GM23338 (cell line): Measurements from ENCODE around the gene EIF4A3. TPM values are rescaled to one million over a fixed set of nuclear protein-coding genes. Genes with fewer than 3 reads are reported as not detected.

ENCODE experiments used
- ATAC-seq: fragments of 200-7000 bp; cut with Tn5 transposase; 3 replicates; pipeline ENCODE4 v1.9.1; 2020
- DNase-seq: peaks from one replicate; pipeline ENCODE4 v3.0.0-alpha.2; 2015; ENCODE audit warnings: low spot score
- H2AFZ ChIP-seq: fragments of 200-600 bp; sonication (generic); 2 replicates; pipeline ENCODE4 v1.8.0; 2016; ENCODE audit warnings: antibody characterized with exemption, mild to moderate bottlenecking, moderate library complexity
- H3F3A ChIP-seq: fragments of 200-600 bp; sonication (generic); replicated peaks from 2 replicates; pipeline ENCODE4 v1.8.0; 2017; ENCODE audit warnings: antibody characterized with exemption, mixed run types, low read depth
- H3K27ac ChIP-seq: fragments of 200-600 bp; sonication (generic); 2 replicates; pipeline ENCODE4 v1.6.1; 2016; ENCODE audit warnings: low read depth
- H3K27me3 ChIP-seq: fragments of 200-600 bp; sonication (generic); 2 replicates; pipeline ENCODE4 v1.8.0; 2016; ENCODE audit warnings: mild to moderate bottlenecking, mixed run types, moderate library complexity; ENCODE audit not compliant: insufficient read depth
- H3K36me3 ChIP-seq: fragments of 200-600 bp; sonication (generic); 2 replicates; pipeline ENCODE4 v1.8.0; 2016; ENCODE audit warnings: mild to moderate bottlenecking; ENCODE audit not compliant: insufficient read depth
- H3K4me1 ChIP-seq: fragments of 200-600 bp; sonication (generic); 2 replicates; pipeline ENCODE4 v1.8.0; 2016; ENCODE audit warnings: mild to moderate bottlenecking, moderate library complexity; ENCODE audit not compliant: insufficient read depth
- H3K4me2 ChIP-seq: fragments of 200-600 bp; sonication (generic); 2 replicates; pipeline ENCODE4 v1.7.1; 2017; ENCODE audit warnings: mixed run types
- H3K4me3 ChIP-seq: fragments of 200-600 bp; sonication (generic); 2 replicates; pipeline ENCODE4 v1.6.1; 2016; ENCODE audit warnings: mixed run types
- H3K79me2 ChIP-seq: fragments of 200-600 bp; sonication (generic); replicated peaks from 2 replicates; pipeline ENCODE4 v1.8.0; 2017; ENCODE audit warnings: mild to moderate bottlenecking; ENCODE audit not compliant: insufficient read depth
- H3K9me2 ChIP-seq: fragments of 200-600 bp; sonication (generic); 2 replicates; pipeline ENCODE4 v1.8.0; 2017; ENCODE audit not compliant: insufficient read depth
- H4K20me1 ChIP-seq: fragments of 200-600 bp; sonication (generic); replicated peaks from 2 replicates; pipeline ENCODE4 v1.8.0; 2017; ENCODE audit warnings: mild to moderate bottlenecking; ENCODE audit not compliant: insufficient read depth
- H3K27ac Mint-ChIP-seq: 2 replicates; pipeline ENCODE4 v1.8.0; 2020; ENCODE audit warnings: inconsistent platforms, mild to moderate bottlenecking, moderate library complexity, mixed read lengths
- H3K27me3 Mint-ChIP-seq: 3 replicates; pipeline ENCODE4 v1.8.0; 2022; ENCODE audit warnings: low read depth, mild to moderate bottlenecking, moderate library complexity, mixed read lengths, inconsistent platforms; ENCODE audit not compliant: insufficient read depth, poor library complexity
- H3K36me3 Mint-ChIP-seq: 3 replicates; pipeline ENCODE4 v1.8.0; 2021; ENCODE audit warnings: low read depth, mild to moderate bottlenecking, inconsistent platforms, moderate library complexity, mixed read lengths
- H3K4me1 Mint-ChIP-seq: 3 replicates; pipeline ENCODE4 v1.8.0; 2020; ENCODE audit warnings: mild to moderate bottlenecking, inconsistent platforms, mixed read lengths
- H3K4me3 Mint-ChIP-seq: 3 replicates; pipeline ENCODE4 v1.8.0; 2021; ENCODE audit warnings: moderate library complexity, mild to moderate bottlenecking, inconsistent platforms, mixed read lengths
- H3K9me3 Mint-ChIP-seq: 3 replicates; pipeline ENCODE4 v1.8.0; 2020; ENCODE audit warnings: moderate library complexity, mild to moderate bottlenecking, inconsistent platforms, mixed read lengths
- CREB1 ChIP-seq: fragments of 250-450 bp; sonication (Bioruptor Pico); IDR thresholded peaks from 2 replicates; pipeline ENCODE4 v1.5.0; 2020; ENCODE audit warnings: low read depth, mild to moderate bottlenecking, moderate library complexity
- EZH2 ChIP-seq: fragments of 200-600 bp; sonication (generic); IDR thresholded peaks from one replicate; pipeline ENCODE4 v1.8.0; 2017; ENCODE audit warnings: antibody characterized with exemption, mild to moderate bottlenecking, low read depth; ENCODE audit not compliant: unreplicated experiment
- EZH2phosphoT487 ChIP-seq: fragments of 200-600 bp; sonication (generic); IDR thresholded peaks from one replicate; pipeline ENCODE4 v1.8.1; 2018; ENCODE audit warnings: antibody characterized with exemption; ENCODE audit not compliant: unreplicated experiment
- JUNB ChIP-seq: IDR thresholded peaks from one replicate; pipeline ENCODE4 v1.6.1; 2016; ENCODE audit warnings: antibody characterized with exemption; ENCODE audit not compliant: unreplicated experiment
- NANOG ChIP-seq: IDR thresholded peaks from 2 replicates; pipeline ENCODE4 v1.6.1; 2016; ENCODE audit warnings: antibody characterized with exemption, borderline replicate concordance
- POLR2AphosphoS5 ChIP-seq: IDR thresholded peaks from 2 replicates; pipeline ENCODE4 v1.6.1; 2016; ENCODE audit warnings: antibody characterized with exemption, low read depth
- STAT1 ChIP-seq: IDR thresholded peaks from one replicate; pipeline ENCODE4 v1.6.1; 2016; ENCODE audit warnings: antibody characterized with exemption; ENCODE audit not compliant: unreplicated experiment
- ZNF114 ChIP-seq: fragments of 250-450 bp; sonication (Bioruptor Pico); IDR thresholded peaks from 2 replicates; pipeline ENCODE4 v1.5.0; 2020; ENCODE audit warnings: mild to moderate bottlenecking, moderate library complexity
- ZNF331 ChIP-seq: fragments of 250-450 bp; sonication (Bioruptor Pico); IDR thresholded peaks from 2 replicates; pipeline ENCODE4 v1.5.0; 2020; ENCODE audit warnings: low read depth, mild to moderate bottlenecking, moderate library complexity
- polyA plus RNA-seq: library from polyadenylated mRNA; unstranded; fragments of >200 nt; fragmentation: Nextera tagmentation; extraction: Ambion mirVana; gene quantifications from 2 replicates; pipeline ENCODE4 v1.2.1, GENCODE V29; 2016
- total RNA-seq: library from RNA; depleted of rRNA; stranded (reverse); fragments of >200 nt; shearing (Covaris generic); gene quantifications from 2 replicates; pipeline ENCODE4 v1.2.3, GENCODE V29; 2014
- TF ChIP-seq, protein P1 (sequence below): fragments of 250-450 bp; sonication (Bioruptor Pico); IDR thresholded peaks from 2 replicates; pipeline ENCODE4 v1.5.0; 2020; ENCODE audit warnings: mild to moderate bottlenecking, moderate library complexity
- TF ChIP-seq, protein P2 (sequence below): IDR thresholded peaks from 2 replicates; pipeline ENCODE4 v1.6.1; 2016; ENCODE audit warnings: antibody characterized with exemption
- TF ChIP-seq, protein P3 (sequence below), 2 experiments: fragments of 200-600 bp in 1 of 2; sonication (generic) in 1 of 2; conservative IDR thresholded peaks; 2 replicates each; pipeline versions ENCODE4 v1.5.1 to v1.6.1; 2016 to 2017; ENCODE audit warnings: antibody characterized with exemption in 2 of 2, low read depth in 2 of 2, mild to moderate bottlenecking in 2 of 2, moderate library complexity in 1 of 2
- TF ChIP-seq, protein P4 (sequence below): IDR thresholded peaks from one replicate; pipeline ENCODE4 v1.6.1; 2018; ENCODE audit warnings: antibody characterized with exemption; ENCODE audit not compliant: unreplicated experiment

Gene EIF4A3
- total and polyA plus RNA-seq, 2 experiments from 2014 or later = 146 to 156 TPM

DNA sequence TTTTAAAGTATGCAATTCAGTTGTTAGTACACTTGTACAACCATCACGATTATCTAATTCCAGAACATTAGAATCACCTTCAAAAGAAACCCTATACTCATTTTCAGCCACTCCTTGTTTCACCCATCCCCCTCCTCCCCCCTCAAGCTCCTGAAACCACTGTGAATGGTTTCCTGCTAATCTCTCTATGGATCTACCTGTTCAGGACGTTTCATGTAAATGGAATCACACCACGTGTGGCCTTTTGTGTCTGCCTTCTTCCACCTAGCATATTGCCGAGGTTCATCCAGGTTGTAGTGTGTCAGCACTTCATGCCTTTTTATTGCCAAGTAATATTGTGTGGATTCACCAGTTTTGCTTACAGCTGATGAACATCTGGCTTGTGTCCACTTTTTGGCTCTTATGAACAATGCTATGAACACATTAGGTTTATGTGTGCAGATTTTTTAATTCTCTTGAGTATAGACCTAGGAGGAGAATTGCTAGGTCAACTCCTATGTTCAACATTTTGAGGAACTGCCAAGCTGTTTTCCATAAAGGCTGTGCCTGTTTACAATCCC lies 17.8 kb downstream of the EIF4A3 start:
- Mint-ChIP-seq H3K9me3 (no peaks in the 10 kb centered on the region), H3K4me3 (no peak overlapping the region), H3K36me3 (peaks cover 17% of the 10 kb centered on the region), H3K27ac (no peak overlapping the region), H3K4me1 (peaks cover 21% of the 10 kb centered on the region), H3K27me3 (peaks cover 6% of the 10 kb centered on the region)
- H3K4me1 ChIP-seq = peaks cover 9% of the 10 kb centered on the region
- no peak overlapping the region for H3K4me2 ChIP-seq
- H3F3A ChIP-seq = 0 out of 2 replicates have a peak, but pooled peaks cover 8% of the 10 kb centered on the region
- no peak for DNase-seq
- H3K79me2 ChIP-seq = no peaks in the 10 kb centered on the region
- peaks cover 4% of the 10 kb centered on the region for H3K36me3 ChIP-seq
- peaks cover 2% of the 10 kb centered on the region; the same call in 1 of the 2 replicates for H4K20me1 ChIP-seq
- no peak overlapping the region for H2AFZ ChIP-seq
- no peak overlapping the region for H3K4me3 ChIP-seq
- ATAC-seq = no peak
- no peaks in the 10 kb centered on the region for H3K9me2 ChIP-seq
- TF ChIP-seq NANOG (no peak), ZNF331 (CRISPR knock-in tag) (no peak), STAT1 (no peak), JUNB (no peak), EZH2 (no peak), CREB1 (CRISPR knock-in tag) (no peak), EZH2phosphoT487 (no peak), POLR2AphosphoS5 (no peak), ZNF114 (no peak)
- TF ChIP-seq, protein P1, sequence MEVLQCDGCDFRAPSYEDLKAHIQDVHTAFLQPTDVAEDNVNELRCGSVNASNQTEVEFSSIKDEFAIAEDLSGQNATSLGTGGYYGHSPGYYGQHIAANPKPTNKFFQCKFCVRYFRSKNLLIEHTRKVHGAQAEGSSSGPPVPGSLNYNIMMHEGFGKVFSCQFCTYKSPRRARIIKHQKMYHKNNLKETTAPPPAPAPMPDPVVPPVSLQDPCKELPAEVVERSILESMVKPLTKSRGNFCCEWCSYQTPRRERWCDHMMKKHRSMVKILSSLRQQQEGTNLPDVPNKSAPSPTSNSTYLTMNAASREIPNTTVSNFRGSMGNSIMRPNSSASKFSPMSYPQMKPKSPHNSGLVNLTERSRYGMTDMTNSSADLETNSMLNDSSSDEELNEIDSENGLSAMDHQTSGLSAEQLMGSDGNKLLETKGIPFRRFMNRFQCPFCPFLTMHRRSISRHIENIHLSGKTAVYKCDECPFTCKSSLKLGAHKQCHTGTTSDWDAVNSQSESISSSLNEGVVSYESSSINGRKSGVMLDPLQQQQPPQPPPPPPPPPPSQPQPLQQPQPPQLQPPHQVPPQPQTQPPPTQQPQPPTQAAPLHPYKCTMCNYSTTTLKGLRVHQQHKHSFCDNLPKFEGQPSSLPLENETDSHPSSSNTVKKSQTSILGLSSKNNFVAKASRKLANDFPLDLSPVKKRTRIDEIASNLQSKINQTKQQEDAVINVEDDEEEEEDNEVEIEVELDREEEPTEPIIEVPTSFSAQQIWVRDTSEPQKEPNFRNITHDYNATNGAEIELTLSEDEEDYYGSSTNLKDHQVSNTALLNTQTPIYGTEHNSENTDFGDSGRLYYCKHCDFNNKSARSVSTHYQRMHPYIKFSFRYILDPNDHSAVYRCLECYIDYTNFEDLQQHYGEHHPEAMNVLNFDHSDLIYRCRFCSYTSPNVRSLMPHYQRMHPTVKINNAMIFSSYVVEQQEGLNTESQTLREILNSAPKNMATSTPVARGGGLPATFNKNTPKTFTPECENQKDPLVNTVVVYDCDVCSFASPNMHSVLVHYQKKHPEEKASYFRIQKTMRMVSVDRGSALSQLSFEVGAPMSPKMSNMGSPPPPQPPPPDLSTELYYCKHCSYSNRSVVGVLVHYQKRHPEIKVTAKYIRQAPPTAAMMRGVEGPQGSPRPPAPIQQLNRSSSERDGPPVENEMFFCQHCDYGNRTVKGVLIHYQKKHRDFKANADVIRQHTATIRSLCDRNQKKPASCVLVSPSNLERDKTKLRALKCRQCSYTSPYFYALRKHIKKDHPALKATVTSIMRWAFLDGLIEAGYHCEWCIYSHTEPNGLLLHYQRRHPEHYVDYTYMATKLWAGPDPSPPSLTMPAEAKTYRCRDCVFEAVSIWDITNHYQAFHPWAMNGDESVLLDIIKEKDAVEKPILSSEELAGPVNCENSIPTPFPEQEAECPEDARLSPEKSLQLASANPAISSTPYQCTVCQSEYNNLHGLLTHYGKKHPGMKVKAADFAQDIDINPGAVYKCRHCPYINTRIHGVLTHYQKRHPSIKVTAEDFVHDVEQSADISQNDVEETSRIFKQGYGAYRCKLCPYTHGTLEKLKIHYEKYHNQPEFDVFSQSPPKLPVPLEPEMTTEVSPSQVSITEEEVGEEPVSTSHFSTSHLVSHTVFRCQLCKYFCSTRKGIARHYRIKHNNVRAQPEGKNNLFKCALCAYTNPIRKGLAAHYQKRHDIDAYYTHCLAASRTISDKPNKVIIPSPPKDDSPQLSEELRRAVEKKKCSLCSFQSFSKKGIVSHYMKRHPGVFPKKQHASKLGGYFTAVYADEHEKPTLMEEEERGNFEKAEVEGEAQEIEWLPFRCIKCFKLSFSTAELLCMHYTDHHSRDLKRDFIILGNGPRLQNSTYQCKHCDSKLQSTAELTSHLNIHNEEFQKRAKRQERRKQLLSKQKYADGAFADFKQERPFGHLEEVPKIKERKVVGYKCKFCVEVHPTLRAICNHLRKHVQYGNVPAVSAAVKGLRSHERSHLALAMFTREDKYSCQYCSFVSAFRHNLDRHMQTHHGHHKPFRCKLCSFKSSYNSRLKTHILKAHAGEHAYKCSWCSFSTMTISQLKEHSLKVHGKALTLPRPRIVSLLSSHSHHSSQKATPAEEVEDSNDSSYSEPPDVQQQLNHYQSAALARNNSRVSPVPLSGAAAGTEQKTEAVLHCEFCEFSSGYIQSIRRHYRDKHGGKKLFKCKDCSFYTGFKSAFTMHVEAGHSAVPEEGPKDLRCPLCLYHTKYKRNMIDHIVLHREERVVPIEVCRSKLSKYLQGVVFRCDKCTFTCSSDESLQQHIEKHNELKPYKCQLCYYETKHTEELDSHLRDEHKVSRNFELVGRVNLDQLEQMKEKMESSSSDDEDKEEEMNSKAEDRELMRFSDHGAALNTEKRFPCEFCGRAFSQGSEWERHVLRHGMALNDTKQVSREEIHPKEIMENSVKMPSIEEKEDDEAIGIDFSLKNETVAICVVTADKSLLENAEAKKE (CRISPR knock-in tag) = no peak
- TF ChIP-seq, protein P2, sequence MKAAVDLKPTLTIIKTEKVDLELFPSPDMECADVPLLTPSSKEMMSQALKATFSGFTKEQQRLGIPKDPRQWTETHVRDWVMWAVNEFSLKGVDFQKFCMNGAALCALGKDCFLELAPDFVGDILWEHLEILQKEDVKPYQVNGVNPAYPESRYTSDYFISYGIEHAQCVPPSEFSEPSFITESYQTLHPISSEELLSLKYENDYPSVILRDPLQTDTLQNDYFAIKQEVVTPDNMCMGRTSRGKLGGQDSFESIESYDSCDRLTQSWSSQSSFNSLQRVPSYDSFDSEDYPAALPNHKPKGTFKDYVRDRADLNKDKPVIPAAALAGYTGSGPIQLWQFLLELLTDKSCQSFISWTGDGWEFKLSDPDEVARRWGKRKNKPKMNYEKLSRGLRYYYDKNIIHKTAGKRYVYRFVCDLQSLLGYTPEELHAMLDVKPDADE = no peak
- TF ChIP-seq, protein P3, sequence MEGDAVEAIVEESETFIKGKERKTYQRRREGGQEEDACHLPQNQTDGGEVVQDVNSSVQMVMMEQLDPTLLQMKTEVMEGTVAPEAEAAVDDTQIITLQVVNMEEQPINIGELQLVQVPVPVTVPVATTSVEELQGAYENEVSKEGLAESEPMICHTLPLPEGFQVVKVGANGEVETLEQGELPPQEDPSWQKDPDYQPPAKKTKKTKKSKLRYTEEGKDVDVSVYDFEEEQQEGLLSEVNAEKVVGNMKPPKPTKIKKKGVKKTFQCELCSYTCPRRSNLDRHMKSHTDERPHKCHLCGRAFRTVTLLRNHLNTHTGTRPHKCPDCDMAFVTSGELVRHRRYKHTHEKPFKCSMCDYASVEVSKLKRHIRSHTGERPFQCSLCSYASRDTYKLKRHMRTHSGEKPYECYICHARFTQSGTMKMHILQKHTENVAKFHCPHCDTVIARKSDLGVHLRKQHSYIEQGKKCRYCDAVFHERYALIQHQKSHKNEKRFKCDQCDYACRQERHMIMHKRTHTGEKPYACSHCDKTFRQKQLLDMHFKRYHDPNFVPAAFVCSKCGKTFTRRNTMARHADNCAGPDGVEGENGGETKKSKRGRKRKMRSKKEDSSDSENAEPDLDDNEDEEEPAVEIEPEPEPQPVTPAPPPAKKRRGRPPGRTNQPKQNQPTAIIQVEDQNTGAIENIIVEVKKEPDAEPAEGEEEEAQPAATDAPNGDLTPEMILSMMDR (conservative IDR thresholded peaks at IDR 0.05; ENCODE audit: low read depth in 2 of 2) = no peak
- TF ChIP-seq, protein P4, sequence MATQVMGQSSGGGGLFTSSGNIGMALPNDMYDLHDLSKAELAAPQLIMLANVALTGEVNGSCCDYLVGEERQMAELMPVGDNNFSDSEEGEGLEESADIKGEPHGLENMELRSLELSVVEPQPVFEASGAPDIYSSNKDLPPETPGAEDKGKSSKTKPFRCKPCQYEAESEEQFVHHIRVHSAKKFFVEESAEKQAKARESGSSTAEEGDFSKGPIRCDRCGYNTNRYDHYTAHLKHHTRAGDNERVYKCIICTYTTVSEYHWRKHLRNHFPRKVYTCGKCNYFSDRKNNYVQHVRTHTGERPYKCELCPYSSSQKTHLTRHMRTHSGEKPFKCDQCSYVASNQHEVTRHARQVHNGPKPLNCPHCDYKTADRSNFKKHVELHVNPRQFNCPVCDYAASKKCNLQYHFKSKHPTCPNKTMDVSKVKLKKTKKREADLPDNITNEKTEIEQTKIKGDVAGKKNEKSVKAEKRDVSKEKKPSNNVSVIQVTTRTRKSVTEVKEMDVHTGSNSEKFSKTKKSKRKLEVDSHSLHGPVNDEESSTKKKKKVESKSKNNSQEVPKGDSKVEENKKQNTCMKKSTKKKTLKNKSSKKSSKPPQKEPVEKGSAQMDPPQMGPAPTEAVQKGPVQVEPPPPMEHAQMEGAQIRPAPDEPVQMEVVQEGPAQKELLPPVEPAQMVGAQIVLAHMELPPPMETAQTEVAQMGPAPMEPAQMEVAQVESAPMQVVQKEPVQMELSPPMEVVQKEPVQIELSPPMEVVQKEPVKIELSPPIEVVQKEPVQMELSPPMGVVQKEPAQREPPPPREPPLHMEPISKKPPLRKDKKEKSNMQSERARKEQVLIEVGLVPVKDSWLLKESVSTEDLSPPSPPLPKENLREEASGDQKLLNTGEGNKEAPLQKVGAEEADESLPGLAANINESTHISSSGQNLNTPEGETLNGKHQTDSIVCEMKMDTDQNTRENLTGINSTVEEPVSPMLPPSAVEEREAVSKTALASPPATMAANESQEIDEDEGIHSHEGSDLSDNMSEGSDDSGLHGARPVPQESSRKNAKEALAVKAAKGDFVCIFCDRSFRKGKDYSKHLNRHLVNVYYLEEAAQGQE = no peak
- H3K27ac ChIP-seq = no peak overlapping the region
- H3K27me3 ChIP-seq = no peaks in the 10 kb centered on the region
